Liver (tissue), 9 donors: ENCODE data around the gene RTN4RL1. TPM values are rescaled to one million over a fixed set of nuclear protein-coding genes. Genes with fewer than 3 reads are reported as not detected.

Experiments
- DNase-seq: peaks from one replicate; pipeline ENCODE4 v3.0.0-alpha.2; 2017; ENCODE audit warnings: low spot score
- H3K27ac ChIP-seq, 2 donors: one replicate each; pipeline ENCODE4 v1.7.0; 2013; ENCODE audit warnings: inconsistent platforms in 2 of 2, low read length in 2 of 2, control low read depth in 1 of 2, low read depth in 1 of 2, mild to moderate bottlenecking in 1 of 2
- H3K27me3 ChIP-seq, 4 donors: one replicate each; pipeline versions ENCODE4 v1.6.1 to v1.7.0; 2013; ENCODE audit warnings: low read length in 3 of 4, inconsistent platforms in 1 of 4, mild to moderate bottlenecking in 1 of 4, moderate library complexity in 1 of 4; ENCODE audit not compliant: control insufficient read depth in 4 of 4, insufficient read depth in 4 of 4
- H3K36me3 ChIP-seq, 4 donors: one replicate each; pipeline versions ENCODE4 v1.6.1 to v1.7.0; 2013; ENCODE audit warnings: low read length in 3 of 4, mild to moderate bottlenecking in 3 of 4, low read depth in 1 of 4, moderate library complexity in 1 of 4; ENCODE audit not compliant: control insufficient read depth in 4 of 4, insufficient read depth in 3 of 4
- H3K4me1 ChIP-seq, 4 donors: one replicate each; pipeline versions ENCODE4 v1.6.1 to v1.7.0; 2013; ENCODE audit warnings: low read length in 3 of 4, mild to moderate bottlenecking in 3 of 4, moderate library complexity in 1 of 4; ENCODE audit not compliant: control insufficient read depth in 4 of 4, insufficient read depth in 4 of 4
- H3K4me3 ChIP-seq, 3 donors: one replicate each; pipeline versions ENCODE4 v1.6.1 to v1.7.0; 2013; ENCODE audit warnings: low read length in 3 of 3, control low read depth in 1 of 3, low read depth in 1 of 3, mild to moderate bottlenecking in 1 of 3
- H3K9ac ChIP-seq, 2 donors: one replicate each; pipeline ENCODE4 v1.7.0; 2013; ENCODE audit warnings: low read length in 2 of 2, mild to moderate bottlenecking in 2 of 2, moderate library complexity in 2 of 2, control low read depth in 1 of 2, low read depth in 1 of 2
- H3K9me3 ChIP-seq, 4 donors: one replicate each; pipeline versions ENCODE4 v1.6.1 to v1.7.0; 2013; ENCODE audit warnings: low read length in 3 of 4; ENCODE audit not compliant: control insufficient read depth in 4 of 4
- ATF3 ChIP-seq: IDR thresholded peaks from 2 replicates; pipeline ENCODE4 v1.6.1; 2016; ENCODE audit warnings: antibody characterized with exemption
- CTCF ChIP-seq: fragments of 150-350 bp; IDR thresholded peaks from 2 replicates; pipeline ENCODE4 v1.5.1; 2017; ENCODE audit warnings: improper control_type of control experiment, low read depth, low read length; ENCODE audit not compliant: missing input control
- EGR1 ChIP-seq, 2 donors: IDR thresholded peaks; 2 replicates each; pipeline ENCODE4 v1.6.1; 2016 to 2018; ENCODE audit warnings: antibody characterized with exemption in 2 of 2, low read depth in 2 of 2
- FOXA1 ChIP-seq: IDR thresholded peaks from 2 replicates; pipeline ENCODE4 v1.6.1; 2016; ENCODE audit warnings: antibody characterized with exemption
- GABPA ChIP-seq, 2 donors: IDR thresholded peaks in 1 of 2; conservative IDR thresholded peaks in 1 of 2; 2 replicates each; pipeline ENCODE4 v1.6.1; 2016; ENCODE audit warnings: antibody characterized with exemption in 2 of 2, mild to moderate bottlenecking in 1 of 2, moderate library complexity in 1 of 2
- HNF4A ChIP-seq, 2 donors: conservative IDR thresholded peaks; 2 replicates each; pipeline ENCODE4 v1.6.1; 2016; ENCODE audit warnings: antibody characterized with exemption in 2 of 2, mild to moderate bottlenecking in 2 of 2
- HNF4G ChIP-seq: IDR thresholded peaks from 2 replicates; pipeline ENCODE4 v1.6.1; 2016; ENCODE audit warnings: antibody characterized with exemption
- JUND ChIP-seq, 2 donors: IDR thresholded peaks; 2 replicates each; pipeline ENCODE4 v1.6.1; 2016; ENCODE audit warnings: antibody characterized with exemption in 2 of 2
- RAD21 ChIP-seq, 2 donors: IDR thresholded peaks; 2 replicates each; pipeline ENCODE4 v1.6.1; 2016; ENCODE audit warnings: antibody characterized with exemption in 2 of 2, mild to moderate bottlenecking in 2 of 2
- REST ChIP-seq: IDR thresholded peaks from 2 replicates; pipeline ENCODE4 v1.6.1; 2016; ENCODE audit warnings: antibody characterized with exemption, mild to moderate bottlenecking
- RXRA ChIP-seq, 2 donors: IDR thresholded peaks; 2 replicates each; pipeline ENCODE4 v1.6.1; 2017 to 2018; ENCODE audit warnings: antibody characterized with exemption in 2 of 2, mild to moderate bottlenecking in 1 of 2
- SP1 ChIP-seq: IDR thresholded peaks from 2 replicates; pipeline ENCODE4 v1.6.1; 2018; ENCODE audit warnings: antibody characterized with exemption, mild to moderate bottlenecking
- TAF1 ChIP-seq: conservative IDR thresholded peaks from 2 replicates; pipeline ENCODE4 v1.6.1; 2016; ENCODE audit warnings: antibody characterized with exemption, mild to moderate bottlenecking
- YY1 ChIP-seq: IDR thresholded peaks from 2 replicates; pipeline ENCODE4 v1.6.1; 2016; ENCODE audit warnings: antibody characterized with exemption, mild to moderate bottlenecking
- ZBTB33 ChIP-seq: IDR thresholded peaks from 2 replicates; pipeline ENCODE4 v1.6.1; 2016; ENCODE audit warnings: antibody characterized with exemption
- WGBS: extraction: QIAGEN DNeasy Blood & Tissue Kit; methylation state at CpG from one replicate; pipeline ENCODE4 v1.1.7; 2013; 5-methylcytosine and 5-hydroxymethylcytosine counted together
- polyA plus RNA-seq, 2 donors: library from polyadenylated mRNA; stranded (reverse) in 1 of 2; unstranded in 1 of 2; fragments of 200-250 nt in 1 of 2; fragments of >200 nt in 1 of 2; fragmentation: Nextera tagmentation in 1 of 2; extraction: Ambion mirVana in 1 of 2; gene quantifications; one replicate each; pipeline versions ENCODE4 v1.2.1 to v1.2.3, GENCODE V29; 2013 to 2015
- total RNA-seq, 2 donors: library from RNA; depleted of rRNA; stranded (reverse); fragments of >200 nt; gene quantifications; one replicate each; pipeline ENCODE4 v1.2.3, GENCODE V29; 2014
- donor health status: healthy.
- donor health status: healthy.
- donor health status: healthy.
- donor health status: healthy.
- donor health status: healthy.

Gene RTN4RL1
- total and polyA plus RNA-seq, 4 donors = 0.04 to 5.4 (median 1.2) TPM

DNA sequence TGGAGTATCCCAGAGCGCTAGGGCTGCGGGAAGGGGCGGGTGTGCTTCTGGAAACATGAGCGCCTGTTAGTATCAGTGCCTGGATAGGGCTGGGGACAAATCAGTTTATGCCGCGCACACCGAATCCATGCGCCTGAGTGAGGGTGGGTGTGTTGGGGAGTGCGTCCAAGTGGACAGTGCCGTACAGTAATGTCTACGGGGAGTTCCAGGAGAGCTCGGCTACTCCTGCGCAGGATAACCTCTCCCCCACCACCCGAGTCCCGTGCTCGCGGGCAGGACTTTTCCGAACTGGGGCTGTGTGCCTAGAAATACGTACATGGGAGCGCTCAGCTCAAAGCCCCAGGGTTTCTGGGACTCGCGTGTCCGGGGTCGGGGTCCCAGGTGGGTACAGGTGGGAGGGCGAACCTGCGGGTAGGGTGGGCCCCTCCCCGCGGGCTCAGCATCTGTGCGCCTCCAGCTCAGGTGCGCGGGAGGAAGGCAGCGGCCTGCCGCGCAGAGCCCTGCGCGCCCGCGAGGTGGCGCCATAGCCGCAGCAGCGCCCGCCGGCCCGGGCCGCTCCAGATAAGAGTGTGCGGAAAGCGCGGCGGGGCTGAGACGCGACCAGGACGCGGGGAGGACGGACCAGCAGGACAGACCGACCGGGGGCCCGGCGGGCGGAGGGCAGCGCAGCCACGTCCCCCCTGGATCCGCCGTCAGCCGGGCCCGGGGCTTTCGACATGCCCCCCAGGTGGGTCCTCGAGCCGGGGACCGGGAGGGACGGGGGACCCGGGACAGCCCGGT is 29.6 kb upstream of the RTN4RL1 start, which contains the start of gene HIC1:
TSS of gene HIC1 (plus strand) at position 592 of the 780 bp plus-strand sequence. CDS start 1,588 bp downstream, outside the sequence.
- no peak within 1 kb of the TSS for H3K9ac ChIP-seq
- peak within 1 kb of the TSS in 2 of 3 donors; percentile 37 to 64 for H3K4me3 ChIP-seq
- TF ChIP-seq TAF1 = no peak
- no peak for TF ChIP-seq REST
- no peak for TF ChIP-seq HNF4A (conservative IDR thresholded peaks at IDR 0.05)
- no peak for TF ChIP-seq GABPA (IDR thresholded peaks at IDR 0.05 in 1 of 2, conservative IDR thresholded peaks at IDR 0.05 in 1 of 2)
- TF ChIP-seq ATF3 = no peak
- peak; percentile 93 for TF ChIP-seq CTCF
- TF ChIP-seq YY1 = no peak
- peak; percentile 61 to 78 for TF ChIP-seq RAD21 (IDR thresholded peaks at IDR 0.05)
- TF ChIP-seq FOXA1 = no peak
- no peak for TF ChIP-seq JUND (IDR thresholded peaks at IDR 0.05)
- TF ChIP-seq RXRA (IDR thresholded peaks at IDR 0.05) = no peak
- peak; percentile 81 for DNase-seq
- peaks cover 0 to under 1% (median 0%) of the 10 kb centered on the region in 4 donors for H3K36me3 ChIP-seq
- H3K9me3 ChIP-seq = no peaks in the 10 kb centered on the region
- peaks cover 10 to 43% (median 30%) of the 10 kb centered on the region in 4 donors for H3K4me1 ChIP-seq
- peak within 1 kb of the TSS; percentile 73 to 82 for H3K27ac ChIP-seq
- H3K27me3 ChIP-seq = peaks cover 0 to 2% (median 0%) of the 10 kb centered on the region in 4 donors
- WGBS = 3% methylated on average over 72 of the region's 72 CpGs

DNA sequence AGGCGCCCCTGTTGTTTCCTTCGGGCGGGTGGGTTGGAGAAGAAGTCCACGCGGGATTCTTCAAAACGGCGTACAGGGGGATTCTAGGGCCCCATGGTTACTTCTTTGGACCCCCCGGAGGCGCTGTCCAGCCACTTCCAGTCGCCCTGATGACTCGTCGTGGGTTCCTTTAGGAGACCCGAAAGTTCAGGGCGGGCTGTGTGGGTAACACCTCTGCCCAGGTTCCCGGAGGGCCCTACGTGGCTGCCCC is 29.1 kb upstream of the RTN4RL1 start:
- no peak for DNase-seq
- Histone ChIP-seq H3K4me3 (peak overlapping the region in 1 of 3 donors; percentile 28), H3K27ac (peak overlapping the region; percentile 46 to 73), H3K27me3 (peaks cover 0 to 2% (median 0%) of the 10 kb centered on the region in 4 donors), H3K9ac (no peak overlapping the region), H3K4me1 (peaks cover 13 to 48% (median 33%) of the 10 kb centered on the region in 4 donors), H3K9me3 (no peaks in the 10 kb centered on the region), H3K36me3 (no peaks in the 10 kb centered on the region)
- 13% methylated on average over 16 of the region's 16 CpGs for WGBS
- TF ChIP-seq ZBTB33 = no peak
- no peak for TF ChIP-seq HNF4G
- TF ChIP-seq GABPA (IDR thresholded peaks at IDR 0.05 in 1 of 2, conservative IDR thresholded peaks at IDR 0.05 in 1 of 2) = no peak
- TF ChIP-seq EGR1 (IDR thresholded peaks at IDR 0.05; ENCODE audit: low read depth in 2 of 2) = no peak
- no peak for TF ChIP-seq JUND (IDR thresholded peaks at IDR 0.05)
- no peak for TF ChIP-seq SP1
